GM18517 (cell line): ENCODE data around the gene LCN2.
A peak's percentile ranks its signal among the peaks of the same experiment; 100 is the strongest.

Source experiments
- ATAC-seq: cut with Tn5 transposase; IDR thresholded peaks from one replicate; pipeline ENCODE4 v1.9.1; 2021; ENCODE audit warnings: mild to moderate bottlenecking, moderate library complexity; ENCODE audit not compliant: unreplicated experiment

The LCN2 gene

DNA sequence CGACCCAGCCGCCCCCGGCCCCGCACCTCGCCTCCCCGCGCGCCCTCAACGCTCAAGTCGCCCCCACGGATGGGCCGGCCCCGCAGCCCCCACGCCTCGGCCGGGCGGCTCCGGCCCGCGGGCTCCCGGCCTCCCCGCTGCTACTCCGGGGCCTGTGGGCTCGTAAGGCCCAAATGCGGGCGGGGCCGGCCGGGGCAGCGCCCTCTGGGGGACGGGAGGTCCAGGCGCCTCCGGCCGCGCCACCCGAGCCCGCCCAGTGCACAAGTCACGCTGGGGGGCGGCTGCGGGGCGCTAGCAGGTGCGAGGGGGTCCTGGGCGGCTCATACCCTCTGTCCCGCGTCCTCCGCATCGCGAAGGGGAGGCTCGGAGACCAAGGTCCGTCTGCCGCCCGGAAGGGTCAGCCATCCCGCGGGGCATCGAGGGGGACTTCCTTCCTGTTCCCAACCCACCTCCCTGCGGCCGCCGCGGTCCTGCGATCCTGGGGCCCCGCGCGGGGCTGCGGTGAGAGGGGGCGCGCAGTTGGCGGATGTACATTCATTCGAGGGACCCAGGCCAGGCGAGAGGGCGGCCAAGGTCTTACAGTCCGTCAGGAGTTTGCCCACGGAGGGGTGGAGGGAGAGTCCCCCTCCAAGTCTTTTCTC is 42.3 kb downstream of the LCN2 start, which contains the start of gene CIZ1:
TSS of gene CIZ1 (minus strand) at position 167 of the 641 bp plus-strand sequence. CDS start 715 bp downstream, outside the sequence.
- peak; percentile 63 for ATAC-seq

DNA sequence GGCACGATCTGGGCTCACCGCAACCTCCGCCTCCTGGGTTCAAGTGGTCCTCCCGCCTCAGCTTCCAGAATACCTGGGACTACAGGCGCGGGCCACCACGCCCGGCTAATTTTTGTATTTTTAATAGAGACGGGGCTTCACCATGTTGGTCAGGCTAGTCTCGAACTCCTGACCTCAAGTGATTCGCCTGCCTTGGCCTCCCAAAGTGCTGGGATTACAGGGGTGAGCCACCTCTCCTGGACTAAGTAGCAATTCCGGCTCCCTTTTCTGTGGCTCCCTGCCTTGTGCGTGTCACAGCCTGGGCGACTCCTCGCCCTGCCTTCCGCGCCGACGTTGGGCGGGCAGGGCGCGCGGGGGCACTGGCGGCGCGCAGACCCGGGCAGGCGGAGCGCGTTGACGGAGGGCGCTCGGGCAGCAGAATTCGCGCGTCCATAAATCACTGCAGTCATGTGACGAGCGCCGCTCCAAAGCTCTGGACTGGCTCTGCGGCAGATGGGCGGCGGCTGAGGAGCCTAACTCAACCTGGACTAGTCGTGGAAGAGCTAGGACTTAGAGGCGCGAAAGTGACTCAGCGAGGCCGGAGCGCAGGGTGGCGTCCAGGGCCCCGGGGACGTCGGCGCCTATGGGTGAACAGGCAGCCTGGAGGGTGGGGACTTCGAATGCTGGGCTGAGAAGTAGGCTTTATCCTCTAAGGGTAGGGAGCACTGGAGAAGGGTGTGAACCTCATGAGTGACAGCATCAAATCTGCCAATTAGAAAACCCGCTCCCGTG is 43.5 kb downstream of the LCN2 start:
- no peak for ATAC-seq

DNA sequence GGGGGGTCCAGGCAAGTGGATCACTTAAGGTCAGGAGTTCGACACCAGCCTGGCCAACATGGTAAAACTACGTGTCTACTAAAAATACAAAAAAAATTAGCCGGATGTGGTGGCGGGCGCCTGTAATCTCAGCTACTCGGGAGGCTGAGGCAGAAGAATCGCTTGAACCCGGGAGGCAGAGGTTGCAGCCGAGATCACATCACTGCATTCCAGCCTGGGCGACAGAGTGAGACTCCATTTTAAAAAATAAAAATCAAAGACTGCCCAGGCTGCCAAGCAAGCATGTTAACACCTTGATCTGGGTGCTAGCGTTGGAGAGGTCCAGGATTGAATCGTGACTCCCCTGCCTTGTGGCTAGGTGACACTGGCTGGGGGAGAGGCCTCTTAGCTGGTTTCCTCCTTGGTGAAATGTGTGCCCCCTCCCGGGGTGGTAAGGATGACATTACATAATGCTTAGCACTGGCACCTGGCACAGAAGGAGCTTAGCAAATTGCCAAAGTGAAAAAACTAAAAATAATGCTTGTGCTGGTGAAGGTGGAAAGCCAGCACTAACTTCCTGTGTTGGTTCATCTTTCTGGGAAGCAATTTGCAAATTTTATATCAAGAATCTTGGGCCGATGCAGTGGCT is 44.3 kb downstream of the LCN2 start:
- no peak for ATAC-seq

GRCh38 chr9:128201441-128202369 is 52.5 kb downstream of the LCN2 start:
- ATAC-seq = no peak

GRCh38 chr9:128202648-128203023 is 53.4 kb downstream of the LCN2 start:
- ATAC-seq = no peak
